ENCODE data around the gene ERF.

The ERF gene

GRCh38 chr19:42254850-42255765 is at the start of gene ERF:
TSS of gene ERF (minus strand) at chr19:42255128. CDS start at chr19:42254999, 129 bp downstream.
- peak; percentile 91 to 94 for DNase-seq

GRCh38 chr19:42303876-42304275 is 48.9 kb upstream of the ERF start:
- no peak for DNase-seq

GRCh38 chr19:42303101-42303464 is 48.2 kb upstream of the ERF start:
- DNase-seq: no peak

- DNase-seq: no peak
Observed at GRCh38 chr19:42301646-42302203, 46.8 kb upstream of the ERF start, which contains the start of gene PRR19. TSS of gene PRR19 (plus strand) at chr19:42302132. CDS start at chr19:42309585, 7,453 bp downstream.

- no peak for DNase-seq
Observed at GRCh38 chr19:42297039-42297438, 42.1 kb upstream of the ERF start.

- DNase-seq: peak; percentile 84 to 90
Observed at GRCh38 chr19:42295831-42296525, 41.0 kb upstream of the ERF start.

- DNase-seq: no peak
Observed at GRCh38 chr19:42295342-42295741, 40.4 kb upstream of the ERF start.

GRCh38 chr19:42294471-42295137 is 39.7 kb upstream of the ERF start:
- no peak for DNase-seq

GRCh38 chr19:42293948-42294347 is 39.0 kb upstream of the ERF start:
- no peak for DNase-seq

- DNase-seq: no peak
Observed at GRCh38 chr19:42293540-42293939, 38.6 kb upstream of the ERF start.

- no peak for DNase-seq
Observed at GRCh38 chr19:42292963-42293362, 38.0 kb upstream of the ERF start.

- no peak for DNase-seq
Observed at GRCh38 chr19:42292042-42292960, 37.4 kb upstream of the ERF start.

GRCh38 chr19:42291435-42291810 is 36.5 kb upstream of the ERF start:
- no peak for DNase-seq

GRCh38 chr19:42290523-42291434 is 35.9 kb upstream of the ERF start:
- DNase-seq: peak; percentile 54 to 57

- no peak for DNase-seq
Observed at GRCh38 chr19:42290136-42290522, 35.2 kb upstream of the ERF start.

GRCh38 chr19:42289556-42290041 is 34.7 kb upstream of the ERF start:
- no peak for DNase-seq

- DNase-seq: no peak
Observed at GRCh38 chr19:42288881-42289555, 34.1 kb upstream of the ERF start.

- no peak for DNase-seq
Observed at GRCh38 chr19:42288387-42288786, 33.5 kb upstream of the ERF start.

GRCh38 chr19:42287827-42288107 is 32.8 kb upstream of the ERF start:
- no peak for DNase-seq

Measured in stimulated activated CD4-positive, alpha-beta T cell treated with anti-CD3 and anti-CD28 coated beads, Interleukin-4, amount 100 ng/mL, for 4 hours (primary cell).